Body of pancreas (tissue), 4 donors: Measurements from ENCODE around the gene NIPA2. TPM values are rescaled to one million over a fixed set of nuclear protein-coding genes. Genes with fewer than 3 reads are reported as not detected.

ENCODE experiments used
- ATAC-seq: fragments of 150-250 bp; one replicate; pipeline ENCODE4 v1.9.1; 2016
- DNase-seq, 4 donors: peaks; one replicate each; pipeline ENCODE4 v3.0.0-alpha.2; 2019
- H3K27ac ChIP-seq, 4 donors: fragments of 200-600 bp; sonication (generic); 1 replicate in 3 of 4; 2 replicates in 1 of 4; pipeline versions ENCODE4 v1.5.1 to v1.6.1; 2016 to 2019; ENCODE audit warnings: mild to moderate bottlenecking in 1 of 4, mixed read lengths in 1 of 4, moderate library complexity in 1 of 4
- H3K27me3 ChIP-seq, 2 donors: fragments of 200-600 bp; sonication (generic); one replicate each; pipeline ENCODE4 v1.6.0; 2016; ENCODE audit warnings: mild to moderate bottlenecking in 1 of 2
- H3K36me3 ChIP-seq, 2 donors: fragments of 200-600 bp; sonication (generic); replicated peaks in 1 of 2; 2 replicates each; pipeline ENCODE4 v1.5.1; 2016; ENCODE audit warnings: low read depth in 2 of 2; ENCODE audit not compliant: insufficient read depth in 1 of 2
- H3K4me1 ChIP-seq: fragments of 200-600 bp; sonication (generic); one replicate; pipeline ENCODE4 v1.6.0; 2016
- H3K4me3 ChIP-seq, 2 donors: fragments of 200-600 bp; sonication (generic); 1 replicate in 1 of 2; 2 replicates in 1 of 2; pipeline ENCODE4 v1.5.1; 2016 to 2019
- H3K9me3 ChIP-seq, 3 donors: fragments of 200-600 bp; sonication (generic); 1 replicate in 2 of 3; 2 replicates in 1 of 3; pipeline ENCODE4 v1.5.1; 2016
- CTCF ChIP-seq, 7 experiments: fragments of 450-650 bp in 4 of 7; fragments of 200-600 bp in 3 of 7; sonication (generic) in 3 of 7; IDR thresholded peaks; one replicate each; pipeline ENCODE4 v1.5.1; 2016 to 2019; ENCODE audit warnings: antibody characterized with exemption in 7 of 7
- POLR2A ChIP-seq, 3 donors: fragments of 450-650 bp; IDR thresholded peaks; one replicate each; pipeline ENCODE4 v1.6.1; 2016; ENCODE audit warnings: antibody characterized with exemption in 3 of 3, mild to moderate bottlenecking in 2 of 3
- WGBS, 2 donors: methylation state at CpG; one replicate each; pipeline ENCODE4 v1.1.5; 2017; 5-methylcytosine and 5-hydroxymethylcytosine counted together
- intact Hi-C: fragments of 100-400 bp; cut with DNase I; formaldehyde crosslinking; loops from one replicate; pipeline ENCODE4 v1.15.1; 2023
- total RNA-seq, 2 donors: library from RNA; depleted of rRNA; stranded (reverse); fragments of >200 nt; gene quantifications; one replicate each; pipeline ENCODE4 v1.1.0, GENCODE V29; 2016

The NIPA2 gene
- total RNA-seq, 2 donors from 2014 or later, result 21.8 to 37.2 TPM

GRCh38 chr15:22845289-22845900, 6.9 kb downstream of the NIPA2 start:
- peak; percentile 48 for ATAC-seq
- TF ChIP-seq CTCF (IDR thresholded peaks at IDR 0.05), result no peak
- no peak for TF ChIP-seq POLR2A (IDR thresholded peaks at IDR 0.05)
- DNase-seq, result peak in 1 of 4 donors; percentile 32
- no peaks in the 10 kb centered on the region for H3K9me3 ChIP-seq
- H3K4me1 ChIP-seq, result peaks cover 17% of the 10 kb centered on the region
- H3K27me3 ChIP-seq, result no peaks in the 10 kb centered on the region
- 22 to 41% methylated on average over 2 of the region's 2 CpGs for WGBS, 2 donors
- no peak overlapping the region for H3K27ac ChIP-seq
- intact Hi-C loops, result no loop called here
- H3K36me3 ChIP-seq, result peaks cover 0 to 2% of the 10 kb centered on the region in 2 donors
- no peak overlapping the region for H3K4me3 ChIP-seq

- 92% methylated on average over 6 of the region's 6 CpGs for WGBS, 2 donors
- ATAC-seq (no peak), DNase-seq (no peak)
- no peak overlapping the region for H3K4me3 ChIP-seq
- peaks cover 10% of the 10 kb centered on the region for H3K4me1 ChIP-seq
- intact Hi-C loops, result no loop called here
- TF ChIP-seq CTCF (IDR thresholded peaks at IDR 0.05), result no peak
- TF ChIP-seq POLR2A (IDR thresholded peaks at IDR 0.05), result no peak
- peaks cover 0 to 2% of the 10 kb centered on the region in 2 donors for H3K36me3 ChIP-seq
- no peaks in the 10 kb centered on the region for H3K27me3 ChIP-seq
- H3K9me3 ChIP-seq, result no peaks in the 10 kb centered on the region
- no peak overlapping the region for H3K27ac ChIP-seq
Observed at GRCh38 chr15:22846073-22846472, 7.6 kb downstream of the NIPA2 start.

- intact Hi-C loops, result no loop called here
- Histone ChIP-seq H3K4me3 (no peak overlapping the region), H3K27ac (no peak overlapping the region), H3K27me3 (no peaks in the 10 kb centered on the region), H3K4me1 (peaks cover 5% of the 10 kb centered on the region), H3K36me3 (peaks cover 0 to 6% of the 10 kb centered on the region in 2 donors), H3K9me3 (no peaks in the 10 kb centered on the region)
- DNase-seq (no peak), ATAC-seq (no peak)
- no peak for TF ChIP-seq CTCF (IDR thresholded peaks at IDR 0.05)
- WGBS, 2 donors, result 79 to 86% methylated on average over 3 of the region's 3 CpGs
Observed at GRCh38 chr15:22850055-22850454, 11.6 kb downstream of the NIPA2 start.

GRCh38 chr15:22851513-22851912, 13.0 kb downstream of the NIPA2 start:
- ATAC-seq, result no peak
- no peak overlapping the region for H3K4me3 ChIP-seq
- no peaks in the 10 kb centered on the region for H3K9me3 ChIP-seq
- H3K4me1 ChIP-seq, result no peaks in the 10 kb centered on the region
- DNase-seq, result no peak
- WGBS, 2 donors, result 84 to 89% methylated on average over 4 of the region's 4 CpGs
- intact Hi-C loops, result no loop called here
- no peak overlapping the region for H3K27ac ChIP-seq
- no peak for TF ChIP-seq POLR2A (IDR thresholded peaks at IDR 0.05)
- TF ChIP-seq CTCF (IDR thresholded peaks at IDR 0.05), result no peak
- no peaks in the 10 kb centered on the region for H3K27me3 ChIP-seq
- H3K36me3 ChIP-seq, result peaks cover 8% of the 10 kb centered on the region in 2 donors

- Histone ChIP-seq H3K4me1 (no peaks in the 10 kb centered on the region), H3K36me3 (peaks cover 8 to 10% of the 10 kb centered on the region in 2 donors), H3K9me3 (no peaks in the 10 kb centered on the region), H3K4me3 (no peak overlapping the region), H3K27ac (no peak overlapping the region), H3K27me3 (no peaks in the 10 kb centered on the region)
- ATAC-seq (no peak), DNase-seq (no peak)
- 65 to 67% methylated on average over 4 of the region's 4 CpGs for whole genome bisulfite sequencing, 2 donors
- TF ChIP-seq POLR2A (IDR thresholded peaks at IDR 0.05), result no peak
- no peak for TF ChIP-seq CTCF (IDR thresholded peaks at IDR 0.05)
- intact Hi-C loops, result no loop called here
Observed at GRCh38 chr15:22855791-22856190, 17.3 kb downstream of the NIPA2 start.
